M059J (cell line): ENCODE results near the gene CHST8. TPM values are rescaled to one million over a fixed set of nuclear protein-coding genes. Genes with fewer than 3 reads are reported as not detected.
A peak's percentile ranks its signal among the peaks of the same experiment; 100 is the strongest.
"Not testable (repeated sequence)": the region's sequence is repeated elsewhere in the genome, so short reads cannot be mapped to it uniquely, and the experiment has no call there.

ENCODE experiments used
- DNase-seq: peaks from one replicate; pipeline ENCODE4 v3.0.0-alpha.2; 2012; ENCODE audit warnings: low read depth
- total RNA-seq: library from RNA; depleted of rRNA; stranded (reverse); fragments of >200 nt; shearing (Covaris generic); gene quantifications from 2 replicates; pipeline ENCODE4 v1.2.3, GENCODE V29; 2014; rRNA removed

CHST8 gene
- total RNA-seq, 1 experiment from 2014 or later: not detected

- no peak for DNase-seq
Observed at GRCh38 chr19:33811736-33812387, 190.1 kb downstream of the CHST8 start.

- DNase-seq: no peak
Observed at GRCh38 chr19:33812388-33813330, 190.9 kb downstream of the CHST8 start.

GRCh38 chr19:33813391-33814101, 191.8 kb downstream of the CHST8 start:
- DNase-seq: no peak

GRCh38 chr19:33814181-33815165, 192.7 kb downstream of the CHST8 start:
- no peak for DNase-seq

GRCh38 chr19:33815380-33816340, 193.9 kb downstream of the CHST8 start:
- DNase-seq: peak; percentile 42

GRCh38 chr19:33818411-33818810, 196.7 kb downstream of the CHST8 start:
- DNase-seq: no peak

- DNase-seq: not testable (repeated sequence)
Observed at GRCh38 chr19:33819078-33819477, 197.3 kb downstream of the CHST8 start.

GRCh38 chr19:33819506-33819879, 197.7 kb downstream of the CHST8 start:
- no peak for DNase-seq

- DNase-seq: peak; percentile 75
Observed at GRCh38 chr19:33819880-33820781, 198.4 kb downstream of the CHST8 start.

GRCh38 chr19:33821871-33822270, 200.1 kb downstream of the CHST8 start:
- DNase-seq: peak; percentile 18

Other genes starting within 250 kb of the CHST8 start
- gene CEBPG, start 248.2 kb upstream of the CHST8 start, total RNA-seq: 14.8 and 16.8 TPM in 2 replicates
- gene PEPD, start 100.2 kb upstream of the CHST8 start, total RNA-seq: 78.4 and 84.5 TPM in 2 replicates
- gene KCTD15, start 174.9 kb downstream of the CHST8 start, total RNA-seq: 26.6 and 29.0 TPM in 2 replicates